ENCODE results near the gene CACNB3. TPM values are rescaled to one million over a fixed set of nuclear protein-coding genes. Genes with fewer than 3 reads are reported as not detected.
"Not testable (repeated sequence)": the region's sequence is repeated elsewhere in the genome, so short reads cannot be mapped to it uniquely, and the experiment has no call there.

The CACNB3 gene
- total RNA-seq, 1 donor from 2014 or later, result 9.2 TPM

DNA sequence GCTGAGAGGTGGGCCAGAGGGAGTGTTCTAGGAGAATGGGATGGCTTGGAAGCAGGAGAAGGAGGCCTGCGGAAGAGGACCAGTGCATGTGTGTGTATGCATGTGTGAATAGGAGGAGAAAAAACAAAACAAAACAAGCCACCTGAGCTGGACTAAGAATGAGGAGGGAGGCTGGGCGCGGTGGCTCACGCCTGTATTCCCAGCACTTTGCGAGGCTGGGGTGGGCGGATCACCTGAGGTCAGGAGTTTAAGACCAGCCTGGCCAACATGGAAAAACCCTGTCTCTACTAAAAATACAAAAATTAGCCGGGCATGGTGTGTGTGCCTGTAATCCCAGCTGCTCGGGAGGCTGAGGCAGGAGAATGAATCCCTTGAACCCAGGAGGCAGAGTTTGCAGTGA, 55.2 kb downstream of the CACNB3 start:
- DNase-seq (ENCODE audit: low spot score), result not testable (repeated sequence)

DNA sequence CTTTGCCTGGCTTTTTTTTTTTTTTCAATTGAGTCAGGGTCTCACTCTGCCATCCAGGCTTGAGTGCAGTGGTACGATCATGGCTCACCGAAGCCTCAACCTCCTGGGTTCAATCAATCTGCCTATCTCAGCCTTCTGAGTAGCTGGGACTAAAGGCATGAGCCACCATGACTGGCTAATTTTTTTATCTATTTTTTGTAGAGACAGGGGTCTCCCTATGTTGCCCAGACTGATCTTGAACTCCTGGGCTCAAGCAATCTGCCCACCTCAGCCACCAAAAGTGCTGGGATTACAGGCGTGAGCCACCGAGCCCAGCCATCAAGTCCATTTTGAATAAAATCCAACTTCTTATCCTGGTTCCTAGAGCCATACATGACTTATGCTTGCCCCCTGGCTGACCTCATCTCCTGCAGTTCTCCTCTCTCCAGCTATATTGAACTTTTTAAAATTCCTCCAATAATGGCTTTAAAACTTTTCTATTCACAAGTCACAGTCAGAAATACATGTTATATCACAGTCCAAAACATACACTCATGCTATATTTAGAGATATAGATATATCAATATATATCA, 57.7 kb downstream of the CACNB3 start:
- DNase-seq (ENCODE audit: low spot score), result no peak
- intact Hi-C loops (cut with DNase I), result no loop called here

More for the DNA sequence above, 55.2 kb downstream of the CACNB3 start:
- intact Hi-C loops (cut with DNase I), result not testable (repeated sequence)

Small RNAs within 50 kb of the gene (microRNA-seq; reads per million reads assigned to microRNA genes)
- gene MIR4701, result not detected

Other genes with a start within 250 kb of the CACNB3 start
- not detected for gene LALBA, start 248.4 kb upstream of the CACNB3 start, total RNA-seq
- gene KANSL2, start 136.3 kb upstream of the CACNB3 start, total RNA-seq, result 24.8 TPM
- gene CCNT1, start 101.8 kb upstream of the CACNB3 start, total RNA-seq, result 23.5 TPM
- 195 TPM for gene ADCY6, start 29.4 kb upstream of the CACNB3 start, total RNA-seq
- 33.3 TPM for gene DDX23, start 33.7 kb downstream of the CACNB3 start, total RNA-seq
- 0.62 TPM for gene RND1, start 47.4 kb downstream of the CACNB3 start, total RNA-seq
- gene FKBP11, start 107.0 kb downstream of the CACNB3 start, total RNA-seq, result 5.5 TPM
- 59.5 TPM for gene ARF3, start 139.0 kb downstream of the CACNB3 start, total RNA-seq
- gene WNT10B, start 153.2 kb downstream of the CACNB3 start, total RNA-seq, result 0.16 TPM
- gene WNT1, start 159.8 kb downstream of the CACNB3 start, total RNA-seq, result not detected
- 1.00 TPM for gene DDN, start 180.9 kb downstream of the CACNB3 start, total RNA-seq
- 80.4 TPM for gene PRKAG1, start 200.3 kb downstream of the CACNB3 start, total RNA-seq
- gene KMT2D, start 242.3 kb downstream of the CACNB3 start, total RNA-seq, result 63.8 TPM